ENCODE data around the gene KCNN1.

The KCNN1 gene

DNA sequence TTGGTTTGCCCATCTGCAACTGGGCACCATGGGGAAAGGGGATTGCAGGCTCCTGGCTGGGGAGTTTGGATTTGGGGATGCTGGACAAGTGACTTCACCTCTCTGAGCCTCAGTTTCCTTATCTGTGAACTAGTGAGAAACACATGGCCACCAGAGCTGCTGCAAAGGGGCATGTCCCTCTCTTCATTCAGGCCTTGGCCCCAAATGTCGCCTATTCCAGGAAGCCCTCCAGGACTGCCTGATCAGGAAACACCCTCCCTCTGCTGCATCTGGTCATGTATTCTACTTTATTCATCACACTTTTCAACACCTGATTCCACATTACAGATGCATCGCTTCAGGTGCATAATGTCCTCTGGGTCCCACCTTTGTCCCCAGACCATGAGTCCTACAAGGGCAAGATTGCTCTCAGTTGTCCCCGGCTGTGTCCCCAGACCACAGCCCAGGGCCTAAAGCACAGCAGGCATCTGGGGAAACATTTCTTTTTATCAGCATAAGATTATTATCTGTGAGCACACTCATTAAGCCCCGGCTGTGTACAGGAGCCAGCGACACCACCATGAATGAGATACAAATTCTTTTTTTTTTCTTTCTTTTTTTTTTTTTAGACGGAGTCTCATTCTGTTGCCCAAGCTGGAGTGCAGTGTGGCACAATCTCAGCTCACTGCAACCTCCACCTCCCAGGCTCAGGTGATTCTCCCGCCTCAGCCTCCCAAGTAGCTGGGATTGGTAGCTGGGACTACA, 78.6 kb downstream of the KCNN1 start:
- TF ChIP-seq, protein P1, sequence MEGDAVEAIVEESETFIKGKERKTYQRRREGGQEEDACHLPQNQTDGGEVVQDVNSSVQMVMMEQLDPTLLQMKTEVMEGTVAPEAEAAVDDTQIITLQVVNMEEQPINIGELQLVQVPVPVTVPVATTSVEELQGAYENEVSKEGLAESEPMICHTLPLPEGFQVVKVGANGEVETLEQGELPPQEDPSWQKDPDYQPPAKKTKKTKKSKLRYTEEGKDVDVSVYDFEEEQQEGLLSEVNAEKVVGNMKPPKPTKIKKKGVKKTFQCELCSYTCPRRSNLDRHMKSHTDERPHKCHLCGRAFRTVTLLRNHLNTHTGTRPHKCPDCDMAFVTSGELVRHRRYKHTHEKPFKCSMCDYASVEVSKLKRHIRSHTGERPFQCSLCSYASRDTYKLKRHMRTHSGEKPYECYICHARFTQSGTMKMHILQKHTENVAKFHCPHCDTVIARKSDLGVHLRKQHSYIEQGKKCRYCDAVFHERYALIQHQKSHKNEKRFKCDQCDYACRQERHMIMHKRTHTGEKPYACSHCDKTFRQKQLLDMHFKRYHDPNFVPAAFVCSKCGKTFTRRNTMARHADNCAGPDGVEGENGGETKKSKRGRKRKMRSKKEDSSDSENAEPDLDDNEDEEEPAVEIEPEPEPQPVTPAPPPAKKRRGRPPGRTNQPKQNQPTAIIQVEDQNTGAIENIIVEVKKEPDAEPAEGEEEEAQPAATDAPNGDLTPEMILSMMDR (IDR thresholded peaks at IDR 0.05; ENCODE audit: insufficient read depth, missing control alignments) = no peak
- DNase-seq (ENCODE audit: insufficient read length, low spot score) (no peak), FAIRE-seq (no peak)

DNA sequence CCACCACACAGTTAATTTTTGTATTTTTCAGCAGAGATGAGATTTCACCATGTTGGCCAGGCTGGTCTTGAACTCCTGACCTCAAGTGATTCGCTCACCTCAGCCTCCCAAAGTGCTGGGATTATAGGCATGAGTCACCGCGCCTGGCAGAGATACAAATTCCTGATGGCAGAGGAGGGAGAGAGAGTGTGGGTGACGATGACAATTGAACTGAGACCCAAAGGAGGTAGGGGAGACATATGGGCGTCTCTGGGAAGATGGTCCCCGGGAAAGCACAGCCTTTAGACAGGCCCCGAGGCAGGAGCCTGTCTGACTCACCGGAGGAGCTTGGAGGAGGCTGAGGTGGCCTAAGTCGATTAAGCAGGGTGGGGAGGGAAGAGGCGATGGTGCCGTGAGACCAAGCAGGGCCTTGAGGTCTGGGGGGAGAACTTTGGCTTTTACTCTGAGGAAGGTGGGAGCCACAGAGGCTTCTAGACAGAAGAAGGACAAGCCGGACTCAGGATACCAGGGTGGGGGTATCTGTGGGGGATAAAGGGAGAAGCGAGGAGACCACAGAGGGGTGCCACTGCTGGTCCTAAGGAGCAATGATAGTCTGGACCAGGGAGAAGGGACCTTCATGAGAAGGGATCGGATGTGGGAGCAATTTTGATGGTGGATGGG, 79.3 kb downstream of the KCNN1 start:
- TF ChIP-seq, protein P1 (IDR thresholded peaks at IDR 0.05; ENCODE audit: insufficient read depth, missing control alignments) = no peak
- no peak for DNase-seq (ENCODE audit: insufficient read length, low spot score)
- FAIRE-seq = no peak

DNA sequence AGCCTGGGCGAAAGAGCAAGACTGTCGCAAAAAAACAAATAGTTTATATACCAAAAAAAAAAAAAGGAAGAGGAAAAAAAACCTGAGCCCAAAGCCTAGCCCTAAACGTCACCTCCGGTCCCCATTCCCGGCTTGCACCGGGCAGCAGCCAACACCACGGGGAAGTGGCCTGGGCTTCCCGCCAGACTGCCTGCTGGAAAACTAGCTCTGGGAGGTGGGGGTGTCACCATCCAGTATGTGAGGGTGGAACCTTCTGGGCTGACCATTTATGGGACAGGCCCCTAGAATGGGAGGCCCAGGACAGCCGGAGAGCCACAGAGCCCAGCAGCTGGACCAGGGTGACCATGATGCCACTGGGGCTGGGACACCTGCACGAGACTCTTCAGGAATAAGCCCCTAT, 82.5 kb downstream of the KCNN1 start:
- FAIRE-seq (no peak), DNase-seq (ENCODE audit: insufficient read length, low spot score) (no peak)
- TF ChIP-seq, protein P1 (IDR thresholded peaks at IDR 0.05; ENCODE audit: insufficient read depth, missing control alignments) = no peak
